Measurements from ENCODE around the gene COMMD10. TPM values are rescaled to one million over a fixed set of nuclear protein-coding genes. Genes with fewer than 3 reads are reported as not detected.

Gene COMMD10
- total and polyA plus RNA-seq, 2 of the 4 experiments (the other 2 are of a cell fraction): 12.8 to 20.4 TPM

DNA sequence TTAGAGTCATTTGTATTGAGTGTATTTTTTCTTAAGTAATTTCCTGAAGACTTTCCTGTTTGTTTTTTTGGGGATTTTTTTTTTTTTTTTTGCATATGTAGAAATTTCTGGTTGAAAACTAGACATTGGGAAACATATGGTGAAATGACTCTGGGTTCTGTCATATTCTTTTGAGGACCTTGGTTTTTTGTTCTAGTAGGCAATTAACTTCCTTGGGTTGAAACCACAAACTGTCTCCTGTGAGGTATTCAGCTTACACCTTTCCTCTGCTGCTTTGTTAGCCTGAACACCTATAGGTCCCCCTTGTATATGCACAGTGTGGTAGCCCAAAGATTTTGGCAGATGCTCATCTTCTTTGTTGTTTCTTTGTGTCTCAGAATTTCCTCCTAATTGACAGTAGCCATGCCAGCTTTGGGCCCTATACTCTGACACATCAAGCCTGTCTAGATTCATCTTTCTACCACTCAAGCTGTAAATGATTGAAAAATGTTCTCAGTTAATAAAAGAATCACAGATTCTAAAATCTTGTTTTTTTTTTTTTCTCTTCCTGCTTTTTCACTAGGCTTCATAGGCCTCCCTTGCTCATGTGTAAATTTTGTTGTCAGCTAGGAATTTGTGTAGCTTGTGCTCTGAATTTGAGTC is 140.6 kb downstream of the COMMD10 start:
- POLR2A ChIA-PET (ENCODE audit: unreplicated experiment): no interaction called here
- no TSS peak for BruUV-seq (replicated peaks)
- no peak overlapping the region for H3K18ac ChIP-seq (ENCODE audit: low read depth, low read length)

More for the DNA sequence above, 140.6 kb downstream of the COMMD10 start:
- Histone ChIP-seq H3K9me3 (ENCODE audit: control insufficient read depth, insufficient read depth, low read length) (no peaks in the 10 kb centered on the region), H2BK15ac (ENCODE audit: low read depth, low read length) (no peak overlapping the region), H3K4me2 (ENCODE audit: low read depth, low read length) (no peak overlapping the region), H2AFZ (replicated peaks; ENCODE audit: low read length, poor library complexity) (no peak overlapping the region), H3K27ac (ENCODE audit: insufficient read depth, low read length) (no peak overlapping the region), H4K5ac (ENCODE audit: low read depth, low read length) (no peak overlapping the region), H2AK9ac (replicated peaks; ENCODE audit: low read depth, low read length, poor library complexity) (no peak overlapping the region), H3K36me3 (ENCODE audit: control insufficient read depth, insufficient read depth, low read length) (no peaks in the 10 kb centered on the region), H3K79me1 (ENCODE audit: low read depth in 1 of 2, low read length in 2 of 2) (peaks cover 0 to 3% of the 10 kb centered on the region in 2 experiments; a peak in 1 of 4 replicates), H2BK5ac (ENCODE audit: low read depth, low read length, poor library complexity, severe bottlenecking) (no peak overlapping the region), H3K56ac (ENCODE audit: extremely low read depth, insufficient read depth, low read length) (no peak overlapping the region), H2BK120ac (ENCODE audit: low read depth, low read length) (no peak overlapping the region), H3K9ac (ENCODE audit: low read depth, low read length) (no peak overlapping the region), H3K14ac (replicated peaks; ENCODE audit: low read depth, low read length) (no peak overlapping the region), H2AK5ac (ENCODE audit: low read depth, low read length) (no peak overlapping the region), H3K4me3 (ENCODE audit: insufficient read depth, low read depth, low read length) (no peak overlapping the region), H3K9me1 (ENCODE audit: insufficient read depth, low read length) (no peaks in the 10 kb centered on the region), H3K23ac (ENCODE audit: low read depth, low read length) (no peak overlapping the region), H4K8ac (ENCODE audit: low read depth in 2 of 2, low read length in 2 of 2) (no peak overlapping the region), H3K4ac (ENCODE audit: low read depth, low read length) (no peak overlapping the region), H2BK20ac (ENCODE audit: low read depth, low read length) (no peak overlapping the region), H4K91ac (ENCODE audit: insufficient read depth, low read depth, low read length) (no peak overlapping the region), H4K20me1 (ENCODE audit: insufficient read depth, low read length) (no peaks in the 10 kb centered on the region), H3K4me1 (ENCODE audit: control insufficient read depth, insufficient read depth, low read length) (no peaks in the 10 kb centered on the region), H3K27me3 (ENCODE audit: control insufficient read depth, insufficient read depth, low read length) (no peaks in the 10 kb centered on the region)
- dilution Hi-C loops (cut with HindIII; ENCODE audit: low sequenced_read_pairs, unreplicated experiment): no loop called here
- intact Hi-C loops (cut with micrococcal nuclease): no loop called here
- ATAC-seq (ENCODE audit: low read depth): no peak
- CTCF ChIA-PET: no interaction called here
- in situ Hi-C loops (cut with MboI; ENCODE audit: low sequenced_read_pairs): no loop called here
- no peak for DNase-seq
- TF ChIP-seq ELK1 (IDR thresholded peaks at IDR 0.05; ENCODE audit: borderline replicate concordance, low read depth, low read length) (no peak), MXI1 (IDR thresholded peaks at IDR 0.05; ENCODE audit: borderline replicate concordance, low read depth, low read length) (no peak)

All from IMR-90 (cell line).